ENCODE data around the gene ZFR2.

Gene ZFR2

GRCh38 chr19:3813473-3814392 is 55.1 kb downstream of the ZFR2 start:
- no peak for DNase-seq

GRCh38 chr19:3810708-3811355 is 58.0 kb downstream of the ZFR2 start:
- no peak for DNase-seq

GRCh38 chr19:3809881-3810707 is 58.7 kb downstream of the ZFR2 start:
- no peak for DNase-seq

GRCh38 chr19:3808420-3809143 is 60.3 kb downstream of the ZFR2 start:
- no peak for DNase-seq

GRCh38 chr19:3807574-3808354 is 61.1 kb downstream of the ZFR2 start:
- DNase-seq = no peak

GRCh38 chr19:3807131-3807480 is 61.7 kb downstream of the ZFR2 start:
- no peak for DNase-seq

GRCh38 chr19:3805859-3806258 is 63.0 kb downstream of the ZFR2 start:
- DNase-seq = no peak

- DNase-seq = no peak
Measured at GRCh38 chr19:3804429-3804828, 64.4 kb downstream of the ZFR2 start.

- DNase-seq = no peak
Measured at GRCh38 chr19:3803986-3804385, 64.9 kb downstream of the ZFR2 start.

- no peak for DNase-seq
Measured at GRCh38 chr19:3803114-3803888, 65.5 kb downstream of the ZFR2 start.

- DNase-seq = peak; percentile 60
Measured at GRCh38 chr19:3801412-3802096, 67.3 kb downstream of the ZFR2 start.

- no peak for DNase-seq
Measured at GRCh38 chr19:3800996-3801395, 67.8 kb downstream of the ZFR2 start.

GRCh38 chr19:3798137-3798536 is 70.7 kb downstream of the ZFR2 start:
- DNase-seq = peak; percentile 49

GRCh38 chr19:3796358-3796757 is 72.5 kb downstream of the ZFR2 start:
- DNase-seq = no peak

GRCh38 chr19:3793799-3794198 is 75.0 kb downstream of the ZFR2 start:
- no peak for DNase-seq

- DNase-seq = no peak
Measured at GRCh38 chr19:3792114-3792513, 76.7 kb downstream of the ZFR2 start.

- DNase-seq = no peak
Measured at GRCh38 chr19:3790941-3791340, 77.9 kb downstream of the ZFR2 start.

- DNase-seq = no peak
Measured at GRCh38 chr19:3790209-3790734, 78.6 kb downstream of the ZFR2 start.

GRCh38 chr19:3788996-3789778 is 79.7 kb downstream of the ZFR2 start:
- no peak for DNase-seq

Data from activated gamma-delta T cell (primary cell).